Rectal smooth muscle tissue (tissue), 1 donor: ENCODE data around the gene COL27A1.

Experiments used
- H3K27ac ChIP-seq: one replicate; pipeline ENCODE4 v1.7.0; 2013; ENCODE audit warnings: low read depth, low read length, inconsistent platforms
- H3K27me3 ChIP-seq: one replicate; pipeline ENCODE4 v1.7.0; 2013; ENCODE audit warnings: low read length; ENCODE audit not compliant: control insufficient read depth, insufficient read depth
- H3K36me3 ChIP-seq: one replicate; pipeline ENCODE4 v1.7.0; 2013; ENCODE audit warnings: low read length; ENCODE audit not compliant: control insufficient read depth, insufficient read depth
- H3K4me1 ChIP-seq: one replicate; pipeline ENCODE4 v1.7.0; 2013; ENCODE audit warnings: low read length; ENCODE audit not compliant: control insufficient read depth, insufficient read depth
- H3K4me3 ChIP-seq: one replicate; pipeline ENCODE4 v1.7.0; 2013; ENCODE audit warnings: low read length
- H3K9ac ChIP-seq: one replicate; pipeline ENCODE4 v1.7.0; 2013; ENCODE audit warnings: low read length

Gene COL27A1

DNA sequence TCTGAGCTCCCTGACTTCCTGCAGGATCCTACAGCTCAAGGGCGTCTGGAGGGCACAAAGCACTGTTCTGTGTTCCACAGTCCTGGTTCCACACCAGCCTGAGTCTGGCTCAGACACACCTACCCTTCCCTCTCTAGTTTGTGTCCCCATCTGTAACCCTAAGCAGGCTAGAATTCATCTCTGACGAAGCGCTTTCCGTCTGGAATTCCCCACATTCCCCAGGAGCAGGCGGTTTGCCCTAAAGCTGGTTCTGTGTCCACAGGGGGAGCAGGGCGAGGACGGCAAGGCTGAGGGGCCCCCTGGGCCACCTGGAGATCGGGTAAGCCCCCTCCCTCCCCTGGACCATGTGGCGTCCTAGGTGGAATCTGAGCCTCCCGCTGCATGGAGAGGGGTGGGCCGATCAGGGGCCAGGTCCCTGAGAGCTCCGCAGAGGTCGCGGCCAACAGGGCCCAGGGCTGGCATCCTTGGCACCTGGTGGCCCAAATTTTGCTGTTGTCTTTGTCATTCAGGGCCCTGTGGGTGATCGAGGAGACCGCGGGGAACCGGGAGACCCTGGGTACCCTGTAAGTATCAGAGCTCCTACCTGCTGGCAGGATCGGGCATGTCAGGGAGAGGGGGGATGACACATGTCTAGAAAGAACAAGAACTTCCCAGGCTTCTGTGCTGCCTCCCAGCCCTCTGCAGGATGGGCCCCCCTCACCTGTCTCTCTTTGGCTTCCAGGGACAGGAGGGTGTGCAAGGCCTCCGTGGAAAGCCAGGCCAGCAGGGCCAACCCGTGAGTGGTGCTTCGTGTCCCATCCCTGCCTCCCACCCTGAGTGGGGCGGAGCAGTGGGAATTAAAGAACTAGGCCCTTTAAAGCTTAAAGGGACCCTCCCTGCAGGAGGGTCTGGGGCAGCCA lies 133.1 kb downstream of the COL27A1 start:
- H3K27ac ChIP-seq, result no peak overlapping the region
- no peaks in the 10 kb centered on the region for H3K27me3 ChIP-seq
- H3K36me3 ChIP-seq, result no peaks in the 10 kb centered on the region
- H3K9ac ChIP-seq, result no peak overlapping the region
- H3K4me1 ChIP-seq, result no peaks in the 10 kb centered on the region
- no peak overlapping the region for H3K4me3 ChIP-seq

DNA sequence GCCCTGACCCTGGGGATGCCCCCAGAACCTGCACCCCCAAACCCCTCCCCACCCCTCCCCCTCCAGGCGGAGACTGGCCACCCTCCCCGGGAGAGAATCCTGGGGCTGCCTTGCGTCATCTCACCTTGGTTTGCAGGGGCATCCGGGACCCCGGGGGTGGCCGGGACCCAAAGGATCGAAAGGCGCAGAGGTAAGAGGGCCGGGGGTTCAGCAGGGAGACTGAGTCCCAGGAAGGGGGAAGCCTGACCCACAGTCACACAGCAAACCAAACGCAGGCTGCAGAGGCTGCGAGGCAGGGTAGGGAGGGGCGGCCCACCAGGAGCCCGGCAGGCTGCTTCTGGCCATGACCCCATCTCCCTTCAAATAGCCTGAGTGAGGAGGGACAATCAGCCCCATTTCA lies 133.8 kb downstream of the COL27A1 start:
- H3K4me1 ChIP-seq, result no peaks in the 10 kb centered on the region
- H3K9ac ChIP-seq, result no peak overlapping the region
- no peak overlapping the region for H3K4me3 ChIP-seq
- no peaks in the 10 kb centered on the region for H3K36me3 ChIP-seq
- no peaks in the 10 kb centered on the region for H3K27me3 ChIP-seq
- H3K27ac ChIP-seq, result no peak overlapping the region

DNA sequence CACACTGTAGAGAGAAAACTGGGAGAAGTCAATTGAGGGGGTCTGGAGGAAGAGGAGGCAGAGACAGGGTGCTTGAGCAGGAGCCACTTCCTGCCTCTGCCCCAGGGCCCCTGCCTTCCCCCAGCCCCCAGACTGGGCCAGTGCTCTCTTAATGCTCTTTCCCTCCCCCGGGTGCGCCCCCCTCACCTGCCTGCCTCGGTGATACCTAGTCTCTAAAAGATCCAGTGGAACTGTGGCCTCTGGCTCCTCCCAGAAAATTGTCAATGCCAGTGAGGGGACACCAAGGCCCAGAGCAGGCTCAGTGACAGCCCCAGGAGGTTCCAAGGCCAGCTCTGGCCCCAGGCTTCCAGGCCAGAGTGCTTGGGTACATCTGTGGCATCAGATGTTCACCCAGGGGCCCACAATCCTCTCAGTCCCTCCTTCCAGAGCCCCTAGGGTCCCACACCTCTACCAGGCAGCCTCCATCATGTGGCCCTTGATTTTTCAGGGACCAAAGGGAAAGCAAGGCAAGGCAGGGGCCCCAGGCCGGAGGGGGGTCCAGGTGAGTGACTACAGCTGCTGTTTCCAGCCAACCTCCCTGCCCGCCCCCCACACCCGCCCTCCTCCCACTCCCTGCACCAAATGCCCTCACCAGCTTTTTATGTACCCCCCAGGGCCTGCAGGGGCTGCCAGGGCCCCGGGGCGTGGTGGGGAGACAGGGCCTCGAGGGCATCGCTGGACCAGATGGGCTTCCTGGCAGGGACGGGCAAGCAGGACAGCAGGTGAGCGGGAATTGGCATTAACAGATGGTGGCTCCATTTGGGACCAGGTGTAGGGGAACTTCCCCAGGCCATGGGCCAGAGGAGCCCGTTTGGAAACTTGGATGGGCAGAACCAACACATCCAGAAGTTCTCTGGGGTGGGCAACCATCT lies 134.5 kb downstream of the COL27A1 start:
- no peaks in the 10 kb centered on the region for H3K27me3 ChIP-seq
- no peak overlapping the region for H3K27ac ChIP-seq
- H3K36me3 ChIP-seq, result no peaks in the 10 kb centered on the region
- no peaks in the 10 kb centered on the region for H3K4me1 ChIP-seq
- no peak overlapping the region for H3K4me3 ChIP-seq
- no peak overlapping the region for H3K9ac ChIP-seq

DNA sequence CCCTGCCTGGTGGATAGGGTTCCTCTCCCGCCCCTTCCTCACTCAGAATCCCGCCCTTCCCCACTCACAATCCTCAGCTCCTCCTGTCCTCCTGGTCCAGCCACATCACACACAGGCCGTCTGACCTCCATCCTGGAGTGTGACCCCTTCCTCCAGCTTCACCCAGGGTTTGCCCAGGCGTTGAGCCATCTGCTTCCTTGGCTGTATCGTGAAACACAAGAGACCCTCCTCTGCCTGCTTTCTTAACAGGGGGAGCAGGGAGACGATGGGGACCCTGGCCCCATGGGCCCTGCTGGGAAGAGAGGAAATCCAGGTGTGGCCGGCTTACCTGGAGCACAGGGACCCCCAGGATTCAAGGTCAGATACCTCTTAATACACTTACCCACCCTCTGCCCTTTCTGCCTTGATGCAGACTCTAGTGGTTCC lies 135.2 kb downstream of the COL27A1 start:
- no peak overlapping the region for H3K27ac ChIP-seq
- H3K36me3 ChIP-seq, result no peaks in the 10 kb centered on the region
- no peaks in the 10 kb centered on the region for H3K27me3 ChIP-seq
- H3K4me3 ChIP-seq, result no peak overlapping the region
- H3K4me1 ChIP-seq, result no peaks in the 10 kb centered on the region
- H3K9ac ChIP-seq, result no peak overlapping the region

DNA sequence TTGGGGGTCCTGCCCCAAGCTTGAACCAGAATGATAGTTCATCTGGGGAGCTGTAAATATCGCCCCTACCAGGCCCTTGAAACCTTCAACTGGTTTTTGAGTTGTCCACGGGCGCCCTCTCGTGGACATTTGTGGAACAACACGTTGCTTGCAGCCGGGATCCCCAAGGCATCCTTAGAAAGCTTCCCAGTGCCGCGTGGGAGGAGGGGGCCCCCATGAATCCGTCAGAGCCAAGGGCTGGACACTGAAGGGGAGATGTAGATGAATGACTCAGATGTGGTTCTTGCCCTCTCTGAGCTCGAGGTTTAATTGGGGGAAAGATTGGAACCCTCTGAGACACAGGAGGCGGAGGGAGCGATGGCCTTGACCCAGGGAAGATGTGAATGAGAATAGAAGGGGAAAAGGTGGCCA lies 135.7 kb downstream of the COL27A1 start:
- H3K4me1 ChIP-seq, result no peaks in the 10 kb centered on the region

DNA sequence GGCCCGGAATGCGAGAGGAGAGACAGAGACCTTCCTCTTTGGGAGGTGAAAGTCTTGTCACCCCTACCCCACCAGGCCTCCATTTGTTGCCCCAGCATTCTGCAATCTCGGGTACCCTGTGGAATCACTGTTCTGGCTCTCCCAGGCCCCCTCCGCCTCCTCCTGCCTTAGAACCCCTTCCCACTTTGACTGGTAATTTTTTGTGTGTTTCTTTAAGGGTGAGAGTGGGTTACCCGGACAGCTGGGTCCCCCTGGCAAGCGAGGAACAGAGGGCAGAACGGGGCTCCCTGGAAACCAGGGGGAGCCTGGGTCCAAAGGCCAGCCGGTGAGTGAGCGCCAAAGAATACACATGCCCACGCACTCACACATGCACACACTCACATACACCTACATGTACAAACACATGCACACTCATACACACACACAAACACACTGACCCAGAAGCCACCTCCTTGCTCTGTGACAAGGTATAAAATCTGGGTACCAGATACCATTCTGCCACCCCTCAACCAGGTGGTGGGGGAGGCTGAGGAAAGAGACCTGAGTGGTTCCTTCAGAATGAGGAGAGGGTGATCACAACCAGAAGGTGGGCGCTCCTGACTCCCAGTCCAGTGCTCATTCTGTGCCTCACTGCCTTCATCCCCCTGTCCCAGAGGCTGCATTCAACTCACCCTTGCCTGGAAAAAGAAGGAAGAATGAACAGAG lies 136.7 kb downstream of the COL27A1 start:
- Histone ChIP-seq H3K27ac (no peak overlapping the region), H3K4me1 (no peaks in the 10 kb centered on the region), H3K27me3 (no peaks in the 10 kb centered on the region), H3K9ac (no peak overlapping the region), H3K36me3 (no peaks in the 10 kb centered on the region), H3K4me3 (no peak overlapping the region)

More for the DNA sequence above, 135.7 kb downstream of the COL27A1 start:
- Histone ChIP-seq H3K36me3 (no peaks in the 10 kb centered on the region), H3K4me3 (no peak overlapping the region), H3K27me3 (no peaks in the 10 kb centered on the region), H3K27ac (no peak overlapping the region), H3K9ac (no peak overlapping the region)

DNA sequence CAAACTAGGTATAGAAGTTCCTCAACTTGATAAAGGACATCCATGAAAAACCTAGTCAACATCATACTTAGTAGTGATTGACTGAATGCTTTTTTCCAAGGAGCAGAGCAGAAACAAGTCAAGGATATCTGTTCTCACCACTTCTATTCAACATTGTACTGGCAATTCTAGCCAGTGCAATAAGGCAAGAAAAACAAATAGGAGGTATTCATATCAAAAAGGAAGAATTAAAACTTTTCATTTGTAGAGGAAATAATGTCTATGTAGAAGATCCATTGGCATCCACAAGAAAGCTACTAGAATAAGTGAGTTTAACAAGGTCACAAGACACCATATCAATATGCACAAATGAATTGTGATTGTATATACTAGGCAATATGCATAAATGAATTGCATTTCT lies 139.3 kb downstream of the COL27A1 start:
- H3K4me1 ChIP-seq, result no peaks in the 10 kb centered on the region
- no peaks in the 10 kb centered on the region for H3K36me3 ChIP-seq
- H3K9ac ChIP-seq, result no peak overlapping the region
- no peak overlapping the region for H3K27ac ChIP-seq
- no peaks in the 10 kb centered on the region for H3K27me3 ChIP-seq
- no peak overlapping the region for H3K4me3 ChIP-seq

DNA sequence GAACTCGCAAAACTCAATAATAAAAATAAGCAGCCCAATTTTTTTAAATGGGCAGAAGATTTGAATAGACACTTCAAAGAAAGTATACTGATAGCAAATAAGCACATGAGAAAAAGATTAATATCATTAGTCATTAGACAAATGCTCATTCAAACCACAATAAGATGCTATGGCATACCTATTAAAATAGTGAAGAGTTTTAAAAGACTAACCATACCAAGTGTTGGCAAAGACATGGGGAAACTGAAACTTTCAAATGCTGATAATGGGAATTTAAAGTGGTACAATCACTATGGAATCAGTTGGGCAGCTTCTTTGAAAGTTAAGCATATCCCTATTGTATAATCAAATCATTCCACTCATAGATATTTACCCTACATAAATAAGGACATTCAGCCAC lies 141.0 kb downstream of the COL27A1 start:
- H3K27ac ChIP-seq, result no peak overlapping the region
- H3K4me3 ChIP-seq, result no peak overlapping the region
- H3K36me3 ChIP-seq, result no peaks in the 10 kb centered on the region
- H3K9ac ChIP-seq, result no peak overlapping the region
- no peaks in the 10 kb centered on the region for H3K27me3 ChIP-seq
- H3K4me1 ChIP-seq, result no peaks in the 10 kb centered on the region

DNA sequence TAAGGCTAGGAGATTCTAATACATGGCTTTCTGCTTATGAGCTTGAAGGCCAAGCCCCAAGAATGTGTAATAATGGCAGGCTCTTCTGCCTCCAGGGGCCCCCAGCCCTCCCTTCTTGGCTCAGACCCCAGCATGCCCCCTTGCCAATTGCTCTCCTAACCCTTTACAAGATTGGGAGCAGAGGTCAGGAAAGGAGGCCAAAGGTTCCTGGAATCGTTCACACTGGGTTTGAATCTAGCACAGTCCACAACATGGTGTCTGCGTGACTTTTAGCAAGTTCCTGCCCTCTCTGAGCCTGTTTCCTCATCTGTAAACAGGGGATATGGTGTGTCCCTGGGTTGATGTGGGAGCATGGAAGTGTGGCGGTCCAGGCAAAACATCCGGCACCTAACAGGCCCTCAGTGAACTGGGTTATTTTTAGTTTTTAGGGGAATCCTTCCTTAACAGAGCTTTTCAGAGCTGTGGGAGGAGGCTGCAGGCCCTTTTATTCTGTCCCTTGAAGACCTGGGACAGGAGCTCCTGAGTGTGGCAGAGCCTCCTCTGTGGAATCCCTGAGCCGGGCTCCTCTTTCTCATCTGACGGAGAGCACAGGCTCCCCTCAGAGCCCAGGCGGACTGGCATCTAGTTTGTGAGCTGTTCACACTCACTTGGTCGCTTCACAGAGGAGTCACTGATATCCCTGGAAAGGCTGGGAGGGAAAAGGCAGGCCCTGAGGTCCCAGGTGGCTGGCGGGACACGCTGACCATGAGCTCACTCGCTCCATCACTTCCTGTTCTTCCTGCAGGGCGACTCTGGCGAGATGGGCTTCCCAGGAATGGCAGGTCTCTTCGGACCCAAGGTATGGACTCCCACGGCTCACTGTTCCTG lies 144.2 kb downstream of the COL27A1 start:
- no peak overlapping the region for H3K4me3 ChIP-seq
- no peaks in the 10 kb centered on the region for H3K36me3 ChIP-seq
- no peak overlapping the region for H3K9ac ChIP-seq
- H3K27me3 ChIP-seq, result no peaks in the 10 kb centered on the region
- no peak overlapping the region for H3K27ac ChIP-seq
- H3K4me1 ChIP-seq, result no peaks in the 10 kb centered on the region

DNA sequence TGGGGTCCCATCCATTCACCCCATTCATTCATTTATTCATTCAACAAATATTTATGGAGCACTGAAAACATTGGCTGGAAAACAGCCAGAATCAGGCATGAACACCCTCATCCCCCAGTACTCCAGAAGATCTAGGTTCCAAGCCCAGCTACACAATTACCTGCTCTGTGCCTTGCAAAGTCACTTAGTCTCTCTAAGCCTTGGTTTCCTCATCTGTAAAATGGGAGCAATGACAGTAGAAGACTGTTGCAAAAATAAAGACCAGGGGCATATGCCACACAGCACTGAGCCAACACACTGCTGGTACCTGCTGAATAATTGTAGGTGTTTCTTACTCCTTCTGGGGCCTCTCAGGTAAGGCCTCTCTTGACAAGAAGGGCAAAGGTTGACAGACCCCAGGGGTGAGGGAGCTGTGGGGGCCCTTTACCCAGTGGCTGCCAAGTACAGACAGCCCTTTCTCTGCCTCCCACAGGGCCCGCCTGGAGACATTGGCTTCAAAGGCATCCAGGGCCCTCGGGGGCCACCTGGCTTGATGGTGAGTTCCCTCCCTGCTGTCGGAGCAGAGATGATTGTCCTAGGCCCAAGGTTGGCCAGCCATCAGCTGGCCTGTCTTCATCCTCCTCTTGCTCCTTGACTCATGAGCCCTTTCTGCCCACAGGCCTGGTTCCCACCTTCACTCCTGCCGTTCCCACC lies 145.0 kb downstream of the COL27A1 start:
- Histone ChIP-seq H3K4me3 (no peak overlapping the region), H3K27ac (no peak overlapping the region), H3K4me1 (no peaks in the 10 kb centered on the region), H3K27me3 (no peaks in the 10 kb centered on the region), H3K9ac (no peak overlapping the region), H3K36me3 (no peaks in the 10 kb centered on the region)
